WTC11 (cell line): Measurements from ENCODE around the gene AKAP13.

Source experiments
- AFF4 ChIP-seq: sonication (generic); formaldehyde crosslinking; IDR thresholded peaks from 2 replicates; pipeline ENCODE4 v1.8.1; 2023; ENCODE audit warnings: mild to moderate bottlenecking, missing genetic modification reagents, borderline replicate concordance
- CTCF ChIP-seq: fragments of 200-600 bp; IDR thresholded peaks from 2 replicates; pipeline ENCODE4 v1.8.0; 2022; ENCODE audit warnings: antibody characterized with exemption
- E2F4 ChIP-seq: sonication (generic); formaldehyde crosslinking; IDR thresholded peaks from 2 replicates; pipeline ENCODE4 v1.8.1; 2022; ENCODE audit warnings: low read depth, mild to moderate bottlenecking, moderate library complexity, missing genetic modification reagents, borderline replicate concordance
- ELF4 ChIP-seq: sonication (generic); formaldehyde crosslinking; IDR thresholded peaks from 2 replicates; pipeline ENCODE4 v1.8.1; 2022; ENCODE audit warnings: low read depth, mild to moderate bottlenecking, moderate library complexity, missing genetic modification reagents
- ETV6 ChIP-seq: sonication (generic); formaldehyde crosslinking; IDR thresholded peaks from 2 replicates; pipeline ENCODE4 v1.8.1; 2022; ENCODE audit warnings: mild to moderate bottlenecking, missing genetic modification reagents
- FOXP1 ChIP-seq: sonication (generic); formaldehyde crosslinking; IDR thresholded peaks from 2 replicates; pipeline ENCODE4 v1.8.0; 2022; ENCODE audit warnings: missing genetic modification reagents, mild to moderate bottlenecking, moderate library complexity, borderline replicate concordance
- MXD4 ChIP-seq: fragments of 250-450 bp; sonication (Bioruptor Pico); IDR thresholded peaks from 2 replicates; pipeline ENCODE4 v1.8.0; 2021; ENCODE audit warnings: mild to moderate bottlenecking, moderate library complexity, borderline replicate concordance
- NFATC4 ChIP-seq: fragments of 250-450 bp; sonication (Bioruptor Pico); IDR thresholded peaks from 2 replicates; pipeline ENCODE4 v1.9.0; 2021; ENCODE audit warnings: mild to moderate bottlenecking
- NR1H2 ChIP-seq: sonication (generic); formaldehyde crosslinking; IDR thresholded peaks from 2 replicates; pipeline ENCODE4 v1.9.0; 2021; ENCODE audit warnings: mild to moderate bottlenecking, moderate library complexity, missing genetic modification reagents
- TEAD4 ChIP-seq: sonication (generic); formaldehyde crosslinking; IDR thresholded peaks from 2 replicates; pipeline ENCODE4 v1.8.0; 2022; ENCODE audit warnings: mild to moderate bottlenecking, missing genetic modification reagents

GRCh38 chr15:85704720-85705429 lies 324.5 kb downstream of the AKAP13 start:
- no peak for TF ChIP-seq AFF4
- no peak for TF ChIP-seq NFATC4 (CRISPR knock-in tag)
- no peak for TF ChIP-seq NR1H2
- TF ChIP-seq MXD4, result no peak
- TF ChIP-seq CTCF, result no peak
- no peak for TF ChIP-seq E2F4 (CRISPR knock-in tag)
- TF ChIP-seq ETV6, result no peak
- TF ChIP-seq FOXP1, result no peak
- no peak for TF ChIP-seq ELF4 (CRISPR knock-in tag)
- no peak for TF ChIP-seq TEAD4 (CRISPR knock-in tag)
